K562 (cell line): ENCODE results near the gene NOL8. TPM values are rescaled to one million over a fixed set of nuclear protein-coding genes. Genes with fewer than 3 reads are reported as not detected.

ENCODE experiments used
- BHLHE40 ChIP-seq: IDR thresholded peaks from 2 replicates; pipeline ENCODE4 v1.6.1; 2011; ENCODE audit warnings: low read length, improper control_type of control experiment
- HDAC2 ChIP-seq: fragments of 450-650 bp; IDR thresholded peaks from 2 replicates; pipeline ENCODE4 v1.6.1; 2016; ENCODE audit warnings: mild to moderate bottlenecking
- RB1 ChIP-seq: fragments of 450-650 bp; IDR thresholded peaks from 2 replicates; pipeline ENCODE4 v1.6.1; 2017; ENCODE audit warnings: low read depth, mild to moderate bottlenecking
- TAF1 ChIP-seq: IDR thresholded peaks from 2 replicates; pipeline ENCODE4 v1.6.1; 2011; ENCODE audit warnings: mild to moderate bottlenecking, low read length, moderate library complexity; ENCODE audit not compliant: insufficient read depth, control insufficient read depth, severe bottlenecking; ENCODE audit errors: extremely low read depth
- ZKSCAN1 ChIP-seq: fragments of 150-350 bp; IDR thresholded peaks from 2 replicates; pipeline ENCODE4 v1.6.1; 2016; ENCODE audit warnings: low read depth, low read length
- polyA plus RNA-seq, 8 experiments: library from polyadenylated mRNA; depleted of rRNA in 4 of 8; stranded (reverse) in 5 of 8; unstranded in 3 of 8; fragments of >200 nt; fragmentation: Nextera tagmentation in 2 of 8; fragmentation: Illumina TruSeq in 1 of 8; extraction: Ambion mirVana in 2 of 8; extraction: Trizol in 1 of 8; gene quantifications; 2 replicates each; pipeline versions ENCODE4 v1.2.1 to v1.2.3, GENCODE V29; 2011 to 2014; ENCODE audit warnings: inconsistent platforms in 1 of 8, missing spikeins in 1 of 8
- total RNA-seq, 7 experiments: library from RNA; depleted of rRNA in 6 of 7; stranded (reverse); fragments of >200 nt in 6 of 7; fragmentation: Illumina TruSeq in 2 of 7; extraction: Trizol in 2 of 7; gene quantifications; 2 replicates each; pipeline versions ENCODE4 v1.2.1 to v1.2.3, GENCODE V29; 2011 to 2021; ENCODE audit warnings: low replicate concordance in 1 of 7
- TF ChIP-seq, protein P1 (sequence below): sonication (generic); formaldehyde crosslinking; IDR thresholded peaks from 2 replicates; pipeline ENCODE4 v1.8.1; 2023; ENCODE audit warnings: missing genetic modification reagents, mild to moderate bottlenecking, borderline replicate concordance
- TF ChIP-seq, protein P2 (sequence below): fragments of 450-650 bp; IDR thresholded peaks from 2 replicates; pipeline ENCODE4 v1.6.1; 2016; ENCODE audit warnings: low read depth
- TF ChIP-seq, protein P3 (sequence below): IDR thresholded peaks from 2 replicates; pipeline ENCODE4 v1.6.1; 2012; ENCODE audit warnings: low read depth, low read length, improper control_type of control experiment, borderline replicate concordance
- TF ChIP-seq, protein P4 (sequence below): fragments of 200-800 bp; sonication (Bioruptor generic); IDR thresholded peaks from 2 replicates; pipeline ENCODE4 v1.6.1; 2017; ENCODE audit warnings: missing genetic modification characterization, missing compliant biosample characterization

NOL8 gene
- total and polyA plus RNA-seq, 9 of the 15 experiments (the other 6 are each of a cell fraction or from before 2014, with no cell fraction given): 51.3 to 91.5 (median 58.7) TPM

DNA sequence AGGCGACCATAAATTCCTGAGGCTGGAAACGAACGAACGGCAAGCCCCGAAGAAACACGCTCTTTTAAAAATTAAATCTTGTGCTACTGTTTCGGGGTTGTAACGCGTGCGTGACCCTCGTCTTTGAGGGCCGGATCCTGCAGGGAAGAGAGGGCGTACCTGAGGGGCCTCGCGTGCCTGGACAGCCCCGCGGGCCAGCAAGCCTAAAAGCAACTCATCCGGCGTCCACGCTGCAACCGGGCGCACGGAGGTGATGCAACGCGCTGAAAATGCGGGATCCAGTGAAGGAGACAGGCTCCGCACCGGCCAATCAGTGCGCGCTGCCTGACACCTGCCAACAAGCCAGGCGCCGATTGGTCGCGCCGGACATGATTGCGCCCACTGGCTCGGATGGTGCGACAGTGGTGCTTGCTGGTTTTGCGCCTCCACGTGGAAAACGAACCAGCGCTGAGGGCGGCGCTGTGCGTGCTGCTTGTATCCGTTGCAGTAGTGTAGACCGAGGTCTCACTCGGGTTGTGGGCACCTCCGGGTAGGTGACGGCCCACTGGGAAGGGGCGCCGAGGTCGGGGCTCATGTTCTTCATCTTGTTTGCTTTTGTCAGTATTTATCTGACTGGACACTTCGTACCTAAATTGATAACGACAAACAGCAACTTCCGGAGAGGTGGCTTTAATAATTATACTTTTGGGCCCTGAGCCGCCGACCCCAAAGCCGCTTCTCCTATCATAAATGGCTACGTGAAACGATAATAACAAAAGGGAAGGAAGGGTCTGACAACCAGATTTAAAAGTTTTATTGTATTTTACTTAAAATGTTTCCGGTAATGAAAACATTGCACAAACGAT is 31.5 kb downstream of the NOL8 start, which contains the start of gene IARS1 (continued):
- TF ChIP-seq, protein P1, sequence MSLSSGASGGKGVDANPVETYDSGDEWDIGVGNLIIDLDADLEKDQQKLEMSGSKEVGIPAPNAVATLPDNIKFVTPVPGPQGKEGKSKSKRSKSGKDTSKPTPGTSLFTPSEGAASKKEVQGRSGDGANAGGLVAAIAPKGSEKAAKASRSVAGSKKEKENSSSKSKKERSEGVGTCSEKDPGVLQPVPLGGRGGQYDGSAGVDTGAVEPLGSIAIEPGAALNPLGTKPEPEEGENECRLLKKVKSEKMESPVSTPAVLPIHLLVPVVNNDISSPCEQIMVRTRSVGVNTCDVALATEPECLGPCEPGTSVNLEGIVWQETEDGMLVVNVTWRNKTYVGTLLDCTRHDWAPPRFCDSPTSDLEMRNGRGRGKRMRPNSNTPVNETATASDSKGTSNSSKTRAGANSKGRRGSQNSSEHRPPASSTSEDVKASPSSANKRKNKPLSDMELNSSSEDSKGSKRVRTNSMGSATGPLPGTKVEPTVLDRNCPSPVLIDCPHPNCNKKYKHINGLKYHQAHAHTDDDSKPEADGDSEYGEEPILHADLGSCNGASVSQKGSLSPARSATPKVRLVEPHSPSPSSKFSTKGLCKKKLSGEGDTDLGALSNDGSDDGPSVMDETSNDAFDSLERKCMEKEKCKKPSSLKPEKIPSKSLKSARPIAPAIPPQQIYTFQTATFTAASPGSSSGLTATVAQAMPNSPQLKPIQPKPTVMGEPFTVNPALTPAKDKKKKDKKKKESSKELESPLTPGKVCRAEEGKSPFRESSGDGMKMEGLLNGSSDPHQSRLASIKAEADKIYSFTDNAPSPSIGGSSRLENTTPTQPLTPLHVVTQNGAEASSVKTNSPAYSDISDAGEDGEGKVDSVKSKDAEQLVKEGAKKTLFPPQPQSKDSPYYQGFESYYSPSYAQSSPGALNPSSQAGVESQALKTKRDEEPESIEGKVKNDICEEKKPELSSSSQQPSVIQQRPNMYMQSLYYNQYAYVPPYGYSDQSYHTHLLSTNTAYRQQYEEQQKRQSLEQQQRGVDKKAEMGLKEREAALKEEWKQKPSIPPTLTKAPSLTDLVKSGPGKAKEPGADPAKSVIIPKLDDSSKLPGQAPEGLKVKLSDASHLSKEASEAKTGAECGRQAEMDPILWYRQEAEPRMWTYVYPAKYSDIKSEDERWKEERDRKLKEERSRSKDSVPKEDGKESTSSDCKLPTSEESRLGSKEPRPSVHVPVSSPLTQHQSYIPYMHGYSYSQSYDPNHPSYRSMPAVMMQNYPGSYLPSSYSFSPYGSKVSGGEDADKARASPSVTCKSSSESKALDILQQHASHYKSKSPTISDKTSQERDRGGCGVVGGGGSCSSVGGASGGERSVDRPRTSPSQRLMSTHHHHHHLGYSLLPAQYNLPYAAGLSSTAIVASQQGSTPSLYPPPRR: 0 out of 2 replicates have a peak, but pooled peaks have one; percentile 21
- TF ChIP-seq, protein P2, sequence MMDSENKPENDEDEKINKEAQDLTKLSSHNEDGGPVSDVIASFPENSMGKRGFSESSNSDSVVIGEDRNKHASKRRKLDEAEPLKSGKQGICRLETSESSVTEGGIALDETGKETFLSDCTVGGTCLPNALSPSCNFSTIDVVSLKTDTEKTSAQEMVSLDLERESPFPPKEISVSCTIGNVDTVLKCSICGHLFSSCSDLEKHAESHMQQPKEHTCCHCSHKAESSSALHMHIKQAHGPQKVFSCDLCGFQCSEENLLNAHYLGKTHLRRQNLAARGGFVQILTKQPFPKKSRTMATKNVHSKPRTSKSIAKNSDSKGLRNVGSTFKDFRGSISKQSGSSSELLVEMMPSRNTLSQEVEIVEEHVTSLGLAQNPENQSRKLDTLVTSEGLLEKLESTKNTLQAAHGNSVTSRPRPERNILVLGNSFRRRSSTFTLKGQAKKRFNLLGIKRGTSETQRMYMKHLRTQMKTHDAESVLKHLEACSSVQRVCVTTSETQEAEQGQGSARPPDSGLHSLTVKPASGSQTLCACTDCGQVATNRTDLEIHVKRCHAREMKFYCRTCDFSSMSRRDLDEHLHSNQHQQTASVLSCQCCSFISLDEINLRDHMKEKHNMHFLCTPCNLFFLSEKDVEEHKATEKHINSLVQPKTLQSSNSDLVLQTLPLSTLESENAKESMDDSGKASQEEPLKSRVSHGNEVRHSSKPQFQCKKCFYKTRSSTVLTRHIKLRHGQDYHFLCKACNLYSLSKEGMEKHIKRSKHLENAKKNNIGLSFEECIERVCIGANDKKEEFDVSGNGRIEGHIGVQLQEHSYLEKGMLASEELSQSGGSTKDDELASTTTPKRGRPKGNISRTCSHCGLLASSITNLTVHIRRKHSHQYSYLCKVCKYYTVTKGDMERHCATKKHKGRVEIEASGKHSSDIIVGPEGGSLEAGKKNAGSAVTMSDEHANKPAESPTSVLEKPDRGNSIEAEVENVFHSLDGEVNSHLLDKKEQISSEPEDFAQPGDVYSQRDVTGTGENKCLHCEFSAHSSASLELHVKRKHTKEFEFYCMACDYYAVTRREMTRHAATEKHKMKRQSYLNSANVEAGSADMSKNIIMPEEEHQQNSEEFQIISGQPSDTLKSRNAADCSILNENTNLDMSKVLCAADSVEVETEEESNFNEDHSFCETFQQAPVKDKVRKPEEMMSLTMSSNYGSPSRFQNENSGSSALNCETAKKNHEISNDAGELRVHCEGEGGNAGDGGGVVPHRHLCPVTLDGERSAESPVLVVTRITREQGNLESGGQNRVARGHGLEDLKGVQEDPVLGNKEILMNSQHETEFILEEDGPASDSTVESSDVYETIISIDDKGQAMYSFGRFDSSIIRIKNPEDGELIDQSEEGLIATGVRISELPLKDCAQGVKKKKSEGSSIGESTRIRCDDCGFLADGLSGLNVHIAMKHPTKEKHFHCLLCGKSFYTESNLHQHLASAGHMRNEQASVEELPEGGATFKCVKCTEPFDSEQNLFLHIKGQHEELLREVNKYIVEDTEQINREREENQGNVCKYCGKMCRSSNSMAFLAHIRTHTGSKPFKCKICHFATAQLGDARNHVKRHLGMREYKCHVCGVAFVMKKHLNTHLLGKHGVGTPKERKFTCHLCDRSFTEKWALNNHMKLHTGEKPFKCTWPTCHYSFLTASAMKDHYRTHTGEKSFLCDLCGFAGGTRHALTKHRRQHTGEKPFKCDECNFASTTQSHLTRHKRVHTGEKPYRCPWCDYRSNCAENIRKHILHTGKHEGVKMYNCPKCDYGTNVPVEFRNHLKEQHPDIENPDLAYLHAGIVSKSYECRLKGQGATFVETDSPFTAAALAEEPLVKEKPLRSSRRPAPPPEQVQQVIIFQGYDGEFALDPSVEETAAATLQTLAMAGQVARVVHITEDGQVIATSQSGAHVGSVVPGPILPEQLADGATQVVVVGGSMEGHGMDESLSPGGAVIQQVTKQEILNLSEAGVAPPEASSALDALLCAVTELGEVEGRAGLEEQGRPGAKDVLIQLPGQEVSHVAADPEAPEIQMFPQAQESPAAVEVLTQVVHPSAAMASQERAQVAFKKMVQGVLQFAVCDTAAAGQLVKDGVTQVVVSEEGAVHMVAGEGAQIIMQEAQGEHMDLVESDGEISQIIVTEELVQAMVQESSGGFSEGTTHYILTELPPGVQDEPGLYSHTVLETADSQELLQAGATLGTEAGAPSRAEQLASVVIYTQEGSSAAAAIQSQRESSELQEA: no peak
- TF ChIP-seq, protein P3, sequence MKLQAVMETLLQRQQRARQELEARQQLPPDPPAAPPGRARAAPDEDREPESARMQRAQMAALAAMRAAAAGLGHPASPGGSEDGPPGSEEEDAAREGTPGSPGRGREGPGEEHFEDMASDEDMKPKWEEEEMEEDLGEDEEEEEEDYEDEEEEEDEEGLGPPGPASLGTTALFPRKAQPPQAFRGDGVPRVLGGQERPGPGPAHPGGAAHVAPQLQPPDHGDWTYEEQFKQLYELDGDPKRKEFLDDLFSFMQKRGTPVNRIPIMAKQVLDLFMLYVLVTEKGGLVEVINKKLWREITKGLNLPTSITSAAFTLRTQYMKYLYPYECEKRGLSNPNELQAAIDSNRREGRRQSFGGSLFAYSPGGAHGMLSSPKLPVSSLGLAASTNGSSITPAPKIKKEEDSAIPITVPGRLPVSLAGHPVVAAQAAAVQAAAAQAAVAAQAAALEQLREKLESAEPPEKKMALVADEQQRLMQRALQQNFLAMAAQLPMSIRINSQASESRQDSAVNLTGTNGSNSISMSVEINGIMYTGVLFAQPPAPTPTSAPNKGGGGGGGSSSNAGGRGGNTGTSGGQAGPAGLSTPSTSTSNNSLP: no peak
- TF ChIP-seq BHLHE40 (peak; percentile 78), TAF1 (peak; percentile 86), ZKSCAN1 (peak; percentile 62; the same call in 1 of the 2 replicates), RB1 (peak; percentile 66; the same call in 1 of the 2 replicates), HDAC2 (peak; percentile 79)
- TF ChIP-seq, protein P4, sequence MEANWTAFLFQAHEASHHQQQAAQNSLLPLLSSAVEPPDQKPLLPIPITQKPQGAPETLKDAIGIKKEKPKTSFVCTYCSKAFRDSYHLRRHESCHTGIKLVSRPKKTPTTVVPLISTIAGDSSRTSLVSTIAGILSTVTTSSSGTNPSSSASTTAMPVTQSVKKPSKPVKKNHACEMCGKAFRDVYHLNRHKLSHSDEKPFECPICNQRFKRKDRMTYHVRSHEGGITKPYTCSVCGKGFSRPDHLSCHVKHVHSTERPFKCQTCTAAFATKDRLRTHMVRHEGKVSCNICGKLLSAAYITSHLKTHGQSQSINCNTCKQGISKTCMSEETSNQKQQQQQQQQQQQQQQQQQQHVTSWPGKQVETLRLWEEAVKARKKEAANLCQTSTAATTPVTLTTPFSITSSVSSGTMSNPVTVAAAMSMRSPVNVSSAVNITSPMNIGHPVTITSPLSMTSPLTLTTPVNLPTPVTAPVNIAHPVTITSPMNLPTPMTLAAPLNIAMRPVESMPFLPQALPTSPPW (CRISPR knock-in tag): peak; percentile 39; the same call in 1 of the 2 replicates
